GM10266 (cell line): ENCODE data around the gene OOSP1.

Source experiments
- DNase-seq: peaks from one replicate; pipeline ENCODE4 v3.0.0; 2012; ENCODE audit errors: extremely low spot score
- CTCF ChIP-seq: IDR thresholded peaks from 2 replicates; pipeline ENCODE4 v1.5.1; 2012; ENCODE audit warnings: mild to moderate bottlenecking, low read depth; ENCODE audit not compliant: control insufficient read depth, insufficient read depth; ENCODE audit errors: missing control alignments

The OOSP1 gene, protein sequence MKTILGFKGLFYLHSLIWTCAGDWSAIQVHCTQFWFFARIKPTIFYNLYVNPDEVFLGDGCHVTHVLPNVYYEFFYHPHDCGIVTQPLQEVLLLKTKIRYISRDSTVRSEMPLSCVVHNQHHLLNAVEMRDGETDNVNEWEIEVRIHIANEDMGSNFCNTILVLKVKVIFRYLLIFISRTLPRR

GRCh38 chr11:59938132-59938531, at the start of gene OOSP1:
Gene OOSP1 (plus strand): TSS chr11:59938432. CDS start chr11:59938455, 23 bp downstream.
- no peak for DNase-seq
- no peak for TF ChIP-seq CTCF

GRCh38 chr11:59891781-59892181, 46.5 kb upstream of the OOSP1 start:
- TF ChIP-seq CTCF, result no peak
- no peak for DNase-seq

DNA sequence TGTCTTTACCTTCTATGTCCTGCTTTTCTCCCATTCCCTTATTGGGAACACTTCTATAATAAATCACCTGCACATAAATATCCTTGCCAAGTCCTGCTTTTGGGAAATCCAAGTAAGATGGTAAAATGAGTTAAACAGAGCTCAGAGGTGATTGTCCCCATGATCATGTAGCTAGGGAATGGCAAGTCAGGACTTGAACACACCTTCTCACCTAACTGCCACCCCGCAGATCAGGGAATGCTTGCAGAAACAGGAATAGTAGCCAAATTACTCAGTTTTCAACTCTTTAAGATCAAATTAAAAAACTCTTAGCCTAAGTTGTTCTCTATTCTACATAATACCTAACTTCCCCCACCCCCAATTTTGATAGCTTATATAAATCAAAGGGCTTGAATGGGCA, 43.6 kb upstream of the OOSP1 start:
- DNase-seq, result no peak
- no peak for TF ChIP-seq CTCF

DNA sequence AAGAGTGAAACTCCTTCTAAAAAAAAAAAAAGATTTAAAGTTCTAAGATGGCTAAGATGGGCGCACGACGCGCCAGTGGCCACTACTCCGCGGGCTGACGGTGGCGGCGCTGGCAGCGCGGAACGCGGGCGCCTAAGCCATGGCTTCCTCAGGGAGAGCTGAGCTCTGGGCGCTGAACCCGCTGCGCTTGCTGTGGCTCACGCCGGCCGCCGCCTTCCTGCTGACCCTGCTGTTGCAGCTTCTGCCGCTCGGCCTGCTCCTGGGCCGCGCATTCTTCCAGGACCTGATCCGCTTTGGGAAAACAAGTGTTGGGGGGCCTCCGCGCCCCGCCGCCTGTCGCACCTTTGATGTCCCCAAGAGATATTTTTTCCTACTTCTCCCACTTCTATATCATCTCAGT, 40.2 kb upstream of the OOSP1 start:
- TF ChIP-seq CTCF, result no peak

GRCh38 chr11:59898650-59899049, 39.6 kb upstream of the OOSP1 start:
- TF ChIP-seq CTCF, result no peak
- no peak for DNase-seq

More for the DNA sequence above, 40.2 kb upstream of the OOSP1 start:
- no peak for DNase-seq

DNA sequence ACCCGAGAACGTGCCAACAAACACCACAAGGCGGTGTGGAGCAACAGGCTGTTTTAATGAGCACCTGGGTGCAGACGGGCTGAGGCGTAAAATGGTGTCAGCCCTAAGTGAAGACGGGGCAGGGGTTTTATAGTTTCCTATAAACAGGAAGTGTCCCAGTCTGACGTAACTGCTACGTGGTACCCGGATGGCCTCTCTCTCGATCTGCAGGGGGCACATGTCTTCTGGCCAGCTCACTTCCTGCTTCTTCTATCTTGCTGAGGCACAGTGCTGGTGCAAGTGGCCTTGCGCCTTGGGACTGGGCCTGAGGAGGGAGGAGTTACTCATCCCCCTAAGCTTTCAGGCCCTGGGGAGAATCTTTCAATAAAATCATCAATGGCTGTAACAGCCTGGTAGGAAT, 38.7 kb upstream of the OOSP1 start:
- DNase-seq, result no peak

More for the DNA sequence above, 38.7 kb upstream of the OOSP1 start:
- no peak for TF ChIP-seq CTCF
